Central memory CD8-positive, alpha-beta T cell (primary cell): ENCODE measurements around the gene MBD2.
"Not testable (repeated sequence)": the region's sequence is repeated elsewhere in the genome, so short reads cannot be mapped to it uniquely, and the experiment has no call there.

Source experiments
- ATAC-seq: fragments of 150-1000 bp; cut with Tn5 transposase; replicated peaks from 2 replicates; pipeline ENCODE4 v1.10.0; 2022; ENCODE audit warnings: mild to moderate bottlenecking, moderate FRiP score, moderate number of reproducible peaks; ENCODE audit not compliant: poor library complexity, severe bottlenecking; ENCODE audit errors: extremely low read depth
- DNase-seq, 2 donors: peaks; one replicate each; pipeline ENCODE4 v3.0.0; 2021; ENCODE audit warnings: low spot score in 2 of 2
- H3K27ac Mint-ChIP-seq: one replicate; pipeline ENCODE4 v1.8.0; 2022; ENCODE audit warnings: low read depth, mild to moderate bottlenecking, moderate library complexity, mixed read lengths
- H3K27me3 Mint-ChIP-seq: one replicate; pipeline ENCODE4 v1.8.0; 2022; ENCODE audit warnings: mixed read lengths
- H3K36me3 Mint-ChIP-seq: one replicate; pipeline ENCODE4 v1.8.0; 2022; ENCODE audit warnings: mild to moderate bottlenecking, moderate library complexity, mixed read lengths; ENCODE audit not compliant: insufficient read depth
- H3K4me1 Mint-ChIP-seq: one replicate; pipeline ENCODE4 v1.8.0; 2022; ENCODE audit warnings: mixed read lengths
- H3K4me3 Mint-ChIP-seq: one replicate; pipeline ENCODE4 v1.8.0; 2022; ENCODE audit warnings: mild to moderate bottlenecking, moderate library complexity, mixed read lengths
- H3K9me3 Mint-ChIP-seq: one replicate; pipeline ENCODE4 v1.8.0; 2022; ENCODE audit warnings: mixed read lengths

MBD2 gene

GRCh38 chr18:54232485-54233227, 8.2 kb upstream of the MBD2 start:
- H3K4me3 Mint-ChIP-seq = no peak overlapping the region
- no peaks in the 10 kb centered on the region for H3K27me3 Mint-ChIP-seq
- no peaks in the 10 kb centered on the region for H3K36me3 Mint-ChIP-seq
- no peaks in the 10 kb centered on the region for H3K4me1 Mint-ChIP-seq
- H3K9me3 Mint-ChIP-seq = no peaks in the 10 kb centered on the region
- H3K27ac Mint-ChIP-seq = no peak overlapping the region
- no peak for ATAC-seq
- no peak for DNase-seq

GRCh38 chr18:54229421-54230059, 5.1 kb upstream of the MBD2 start:
- Mint-ChIP-seq H3K36me3 (peaks cover 4% of the 10 kb centered on the region), H3K4me3 (no peak overlapping the region), H3K27ac (no peak overlapping the region), H3K27me3 (no peaks in the 10 kb centered on the region), H3K9me3 (no peaks in the 10 kb centered on the region), H3K4me1 (peaks cover 4% of the 10 kb centered on the region)
- DNase-seq (no peak), ATAC-seq (no peak)

GRCh38 chr18:54228364-54228763, 3.9 kb upstream of the MBD2 start:
- Mint-ChIP-seq H3K36me3 (peaks cover 11% of the 10 kb centered on the region), H3K27ac (no peak overlapping the region), H3K4me1 (peaks cover 12% of the 10 kb centered on the region), H3K27me3 (no peaks in the 10 kb centered on the region), H3K4me3 (no peak overlapping the region), H3K9me3 (no peaks in the 10 kb centered on the region)
- ATAC-seq (no peak), DNase-seq (no peak)

- ATAC-seq (peak; percentile 29), DNase-seq (peak; percentile 20 to 26)
- Mint-ChIP-seq H3K4me1 (peaks cover 52% of the 10 kb centered on the region), H3K27me3 (no peaks in the 10 kb centered on the region), H3K4me3 (peak overlapping the region; percentile 88), H3K9me3 (no peaks in the 10 kb centered on the region), H3K36me3 (peaks cover 20% of the 10 kb centered on the region), H3K27ac (peak overlapping the region; percentile 95)
Observed at GRCh38 chr18:54223568-54224241, 764 bp downstream of the MBD2 start.

- no peaks in the 10 kb centered on the region for H3K27me3 Mint-ChIP-seq
- peaks cover 58% of the 10 kb centered on the region for H3K4me1 Mint-ChIP-seq
- H3K9me3 Mint-ChIP-seq = no peaks in the 10 kb centered on the region
- peaks cover 20% of the 10 kb centered on the region for H3K36me3 Mint-ChIP-seq
- ATAC-seq (peak; percentile 70), DNase-seq (peak; percentile 26 to 66)
- peak overlapping the region; percentile 88 for H3K4me3 Mint-ChIP-seq
- peak overlapping the region; percentile 95 for H3K27ac Mint-ChIP-seq
Observed at GRCh38 chr18:54222922-54223567, 1.4 kb downstream of the MBD2 start.

GRCh38 chr18:54220406-54220805, 4.1 kb downstream of the MBD2 start:
- Mint-ChIP-seq H3K4me3 (no peak overlapping the region), H3K27ac (no peak overlapping the region), H3K36me3 (peaks cover 20% of the 10 kb centered on the region), H3K27me3 (no peaks in the 10 kb centered on the region), H3K4me1 (peaks cover 69% of the 10 kb centered on the region), H3K9me3 (no peaks in the 10 kb centered on the region)
- ATAC-seq (no peak), DNase-seq (no peak)

- not testable (repeated sequence) for ATAC-seq, H3K4me3 Mint-ChIP-seq, H3K27me3 Mint-ChIP-seq, H3K27ac Mint-ChIP-seq, DNase-seq, H3K9me3 Mint-ChIP-seq
- Mint-ChIP-seq H3K4me1 (peaks cover 72% of the 10 kb centered on the region), H3K36me3 (peaks cover 18% of the 10 kb centered on the region)
Observed at GRCh38 chr18:54218803-54219202, 5.7 kb downstream of the MBD2 start.

- no peak overlapping the region for H3K4me3 Mint-ChIP-seq
- no peaks in the 10 kb centered on the region for H3K27me3 Mint-ChIP-seq
- no peak for ATAC-seq
- peaks cover 73% of the 10 kb centered on the region for H3K4me1 Mint-ChIP-seq
- DNase-seq = no peak
- peaks cover 14% of the 10 kb centered on the region for H3K36me3 Mint-ChIP-seq
- no peaks in the 10 kb centered on the region for H3K9me3 Mint-ChIP-seq
- H3K27ac Mint-ChIP-seq = peak overlapping the region; percentile 13
Observed at GRCh38 chr18:54218299-54218698, 6.2 kb downstream of the MBD2 start.

- H3K27me3 Mint-ChIP-seq = no peaks in the 10 kb centered on the region
- peak overlapping the region; percentile 13 for H3K27ac Mint-ChIP-seq
- H3K4me3 Mint-ChIP-seq = no peak overlapping the region
- peaks cover 11% of the 10 kb centered on the region for H3K36me3 Mint-ChIP-seq
- DNase-seq (no peak), ATAC-seq (no peak)
- no peaks in the 10 kb centered on the region for H3K9me3 Mint-ChIP-seq
- H3K4me1 Mint-ChIP-seq = peaks cover 68% of the 10 kb centered on the region
Observed at GRCh38 chr18:54217624-54218023, 6.8 kb downstream of the MBD2 start.

GRCh38 chr18:54215069-54215468, 9.4 kb downstream of the MBD2 start:
- ATAC-seq = no peak
- Mint-ChIP-seq H3K36me3 (peaks cover 9% of the 10 kb centered on the region), H3K4me1 (peaks cover 69% of the 10 kb centered on the region), H3K4me3 (no peak overlapping the region), H3K9me3 (no peaks in the 10 kb centered on the region), H3K27me3 (no peaks in the 10 kb centered on the region), H3K27ac (no peak overlapping the region)
- DNase-seq = no peak

- Mint-ChIP-seq H3K27me3 (no peaks in the 10 kb centered on the region), H3K27ac (peak overlapping the region; percentile 79), H3K36me3 (peaks cover 12% of the 10 kb centered on the region), H3K4me1 (peaks cover 76% of the 10 kb centered on the region), H3K4me3 (no peak overlapping the region), H3K9me3 (no peaks in the 10 kb centered on the region)
- no peak for DNase-seq
- no peak for ATAC-seq
Observed at GRCh38 chr18:54210463-54210862, 14.0 kb downstream of the MBD2 start.

- H3K27me3 Mint-ChIP-seq = no peaks in the 10 kb centered on the region
- peaks cover 72% of the 10 kb centered on the region for H3K4me1 Mint-ChIP-seq
- H3K4me3 Mint-ChIP-seq = no peak overlapping the region
- no peaks in the 10 kb centered on the region for H3K9me3 Mint-ChIP-seq
- no peak for ATAC-seq
- no peak for DNase-seq
- peak overlapping the region; percentile 79 for H3K27ac Mint-ChIP-seq
- H3K36me3 Mint-ChIP-seq = peaks cover 13% of the 10 kb centered on the region
Observed at GRCh38 chr18:54209471-54210180, 14.8 kb downstream of the MBD2 start.
